A549 (cell line): ENCODE measurements around the gene DCDC2. TPM values are rescaled to one million over a fixed set of nuclear protein-coding genes. Genes with fewer than 3 reads are reported as not detected.

Experiments
- ATAC-seq, 2 experiments: fragments of 200-7000 bp in 1 of 2; fragments of >200 bp in 1 of 2; cut with Nextera tagmentation in 1 of 2; cut with Tn5 transposase in 1 of 2; 3 replicates each; pipeline versions ENCODE4 v1.8.0 to v1.9.1; 2018 to 2020; ENCODE audit warnings: mild to moderate bottlenecking in 1 of 2, moderate library complexity in 1 of 2
- CTCF ChIA-PET: fragments of 300-600 bp; sonication (Branson Sonifier 250); formaldehyde crosslinking; extraction: SDS; loops from one replicate; lab custom pipeline; 2021; ENCODE audit warnings: antibody characterized with exemption, inconsistent platforms; lab: Yijun Ruan, JAX
- POLR2A ChIA-PET: fragments of 350-600 bp; formaldehyde crosslinking; extraction: SDS; loops from one replicate; lab custom pipeline; 2021; ENCODE audit warnings: antibody characterized with exemption, inconsistent platforms; lab: Yijun Ruan, JAX
- DNase-seq, 2 experiments: peaks; one replicate each; pipeline versions ENCODE4 v3.0.0 to v3.0.0-alpha.2; 2011 to 2016; ENCODE audit warnings: low read depth in 1 of 2, low spot score in 1 of 2
- FAIRE-seq: peaks from 2 replicates; lab custom pipeline; 2011; peaks lifted over from hg19 to GRCh38; lab: Jason Lieb, UNC
- H3K27ac ChIP-seq, 2 experiments: fragments of >200 bp; sonication (Bioruptor Twin); formaldehyde crosslinking; 3 replicates each; pipeline ENCODE4 v1.5.1; 2016 to 2017
- H3K4me1 ChIP-seq: fragments of >200 bp; sonication (Bioruptor Twin); formaldehyde crosslinking; 3 replicates; pipeline ENCODE4 v1.6.1; 2016
- H3K4me2 ChIP-seq: fragments of >200 bp; sonication (Bioruptor Twin); formaldehyde crosslinking; 3 replicates; pipeline ENCODE4 v1.6.1; 2016
- H3K4me3 ChIP-seq: fragments of >200 bp; sonication (Bioruptor Twin); formaldehyde crosslinking; 3 replicates; pipeline ENCODE4 v1.5.1; 2016
- H3K9me3 ChIP-seq: fragments of >200 bp; sonication (Bioruptor Twin); formaldehyde crosslinking; 3 replicates; pipeline ENCODE4 v1.6.1; 2016
- CBX2 ChIP-seq: fragments of 200-600 bp; sonication (generic); IDR thresholded peaks from 2 replicates; pipeline ENCODE4 v1.6.1; 2016; ENCODE audit warnings: low read depth, mild to moderate bottlenecking, borderline replicate concordance
- CHD4 ChIP-seq: fragments of 200-600 bp; sonication (generic); IDR thresholded peaks from 2 replicates; pipeline ENCODE4 v1.6.1; 2016; ENCODE audit warnings: antibody characterized with exemption, mild to moderate bottlenecking, borderline replicate concordance
- ESRRA ChIP-seq: fragments of 150-350 bp; IDR thresholded peaks from 2 replicates; pipeline ENCODE4 v1.6.1; 2014; ENCODE audit warnings: mild to moderate bottlenecking, low read length, borderline replicate concordance
- FOSB ChIP-seq: fragments of 250-450 bp; sonication (Bioruptor Pico); IDR thresholded peaks from 2 replicates; pipeline ENCODE4 v1.5.0; 2020; ENCODE audit warnings: mild to moderate bottlenecking, moderate library complexity
- FOSL2 ChIP-seq, 2 experiments: fragments of 450-650 bp in 1 of 2; fragments of >200 bp in 1 of 2; sonication (Bioruptor Twin) in 1 of 2; formaldehyde crosslinking; IDR thresholded peaks; 2 replicates each; pipeline versions ENCODE4 v1.5.0 to v1.6.1; 2016 to 2020; ENCODE audit warnings: mild to moderate bottlenecking in 1 of 2, moderate library complexity in 1 of 2
- KDM1A ChIP-seq: fragments of 200-600 bp; sonication (generic); IDR thresholded peaks from 2 replicates; pipeline ENCODE4 v1.6.1; 2016; ENCODE audit warnings: low read depth, mild to moderate bottlenecking
- POLR2AphosphoS2 ChIP-seq: conservative IDR thresholded peaks from 2 replicates; pipeline ENCODE4 v1.6.1; 2012; ENCODE audit warnings: low read length, improper control_type of control experiment, inconsistent platforms
- RCOR1 ChIP-seq: fragments of 150-350 bp; IDR thresholded peaks from 2 replicates; pipeline ENCODE4 v1.6.1; 2014; ENCODE audit warnings: antibody characterized with exemption, low read length, low read depth
- SREBF2 ChIP-seq: fragments of 450-650 bp; IDR thresholded peaks from 2 replicates; pipeline ENCODE4 v1.6.1; 2014; ENCODE audit warnings: mild to moderate bottlenecking, moderate library complexity
- TP53 ChIP-seq: fragments of 250-450 bp; sonication (Bioruptor Pico); IDR thresholded peaks from 2 replicates; pipeline ENCODE4 v1.5.0; 2021; ENCODE audit warnings: mild to moderate bottlenecking, moderate library complexity
- ZFP36 ChIP-seq: fragments of 450-650 bp; IDR thresholded peaks from 2 replicates; pipeline ENCODE4 v1.6.1; 2014; ENCODE audit warnings: borderline replicate concordance; ENCODE audit not compliant: partially characterized antibody
- ZSCAN20 ChIP-seq: fragments of 250-450 bp; sonication (Bioruptor Pico); IDR thresholded peaks from 2 replicates; pipeline ENCODE4 v1.8.0; 2022; ENCODE audit warnings: mild to moderate bottlenecking, moderate library complexity
- WGBS: methylation state at CpG from one replicate; pipeline ENCODE4 v1.1.6; 2017; ENCODE audit errors: missing lambda C conversion rate; 5-methylcytosine and 5-hydroxymethylcytosine counted together
- polyA plus RNA-seq, 4 experiments: library from polyadenylated mRNA; depleted of rRNA in 3 of 4; stranded (reverse); fragments of >200 nt; fragmentation: RNase III in 1 of 4; extraction: RNeasy Plus Mini Kit Qiagen cat#74134 plus additional on column Dnase treatment in 1 of 4; gene quantifications; 2 replicates in 3 of 4; 3 replicates in 1 of 4; pipeline ENCODE4 v1.2.3, GENCODE V29; 2011 to 2017
- TF ChIP-seq, protein P1 (sequence below): fragments of >200 bp; sonication (Bioruptor Twin); formaldehyde crosslinking; IDR thresholded peaks from 3 replicates; pipeline ENCODE4 v1.6.1; 2016
- TF ChIP-seq, protein P2 (sequence below): fragments of 150-350 bp; IDR thresholded peaks from 2 replicates; pipeline ENCODE4 v1.6.1; 2014; ENCODE audit warnings: low read depth, mild to moderate bottlenecking, low read length
- TF ChIP-seq, protein P3 (sequence below): fragments of 200-600 bp; sonication (generic); IDR thresholded peaks from 2 replicates; pipeline ENCODE4 v1.6.1; 2016; ENCODE audit warnings: antibody characterized with exemption, mild to moderate bottlenecking, moderate library complexity
- TF ChIP-seq, protein P4 (sequence below): fragments of 450-650 bp; IDR thresholded peaks from 2 replicates; pipeline ENCODE4 v1.6.1; 2014; ENCODE audit warnings: antibody characterized with exemption
- TF ChIP-seq, protein P5 (sequence below): IDR thresholded peaks from 2 replicates; pipeline ENCODE4 v1.6.1; 2012

Gene DCDC2
- polyA plus RNA-seq, 2 of the 4 experiments (the other 2 are of a cell fraction), result 9.1 to 9.4 TPM

DNA sequence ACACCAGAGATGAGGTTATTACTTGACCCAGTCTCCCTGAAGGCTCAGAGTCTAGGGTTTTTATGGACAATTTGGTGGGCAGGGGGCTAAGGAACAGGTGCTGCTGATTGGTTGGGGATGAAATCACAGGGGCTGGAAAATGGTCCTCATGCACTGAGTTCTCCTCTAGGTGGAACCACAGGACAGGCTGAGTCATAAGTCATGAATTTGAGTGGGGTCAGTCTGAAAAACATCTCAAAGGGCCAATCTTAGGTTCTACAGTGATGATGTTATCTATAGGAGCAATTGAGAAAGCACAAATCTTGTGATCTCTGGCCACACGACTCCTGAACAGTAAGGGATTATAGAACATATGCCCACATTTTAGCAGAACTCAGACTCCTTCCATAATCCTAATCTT is 39.0 kb upstream of the DCDC2 start:
- TF ChIP-seq KDM1A (no peak), TP53 (CRISPR knock-in tag) (no peak), CBX2 (no peak), RCOR1 (no peak), CHD4 (no peak), ESRRA (no peak), FOSB (no peak)
- TF ChIP-seq, protein P1, sequence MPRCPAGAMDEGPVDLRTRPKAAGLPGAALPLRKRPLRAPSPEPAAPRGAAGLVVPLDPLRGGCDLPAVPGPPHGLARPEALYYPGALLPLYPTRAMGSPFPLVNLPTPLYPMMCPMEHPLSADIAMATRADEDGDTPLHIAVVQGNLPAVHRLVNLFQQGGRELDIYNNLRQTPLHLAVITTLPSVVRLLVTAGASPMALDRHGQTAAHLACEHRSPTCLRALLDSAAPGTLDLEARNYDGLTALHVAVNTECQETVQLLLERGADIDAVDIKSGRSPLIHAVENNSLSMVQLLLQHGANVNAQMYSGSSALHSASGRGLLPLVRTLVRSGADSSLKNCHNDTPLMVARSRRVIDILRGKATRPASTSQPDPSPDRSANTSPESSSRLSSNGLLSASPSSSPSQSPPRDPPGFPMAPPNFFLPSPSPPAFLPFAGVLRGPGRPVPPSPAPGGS, result no peak
- TF ChIP-seq, protein P2, sequence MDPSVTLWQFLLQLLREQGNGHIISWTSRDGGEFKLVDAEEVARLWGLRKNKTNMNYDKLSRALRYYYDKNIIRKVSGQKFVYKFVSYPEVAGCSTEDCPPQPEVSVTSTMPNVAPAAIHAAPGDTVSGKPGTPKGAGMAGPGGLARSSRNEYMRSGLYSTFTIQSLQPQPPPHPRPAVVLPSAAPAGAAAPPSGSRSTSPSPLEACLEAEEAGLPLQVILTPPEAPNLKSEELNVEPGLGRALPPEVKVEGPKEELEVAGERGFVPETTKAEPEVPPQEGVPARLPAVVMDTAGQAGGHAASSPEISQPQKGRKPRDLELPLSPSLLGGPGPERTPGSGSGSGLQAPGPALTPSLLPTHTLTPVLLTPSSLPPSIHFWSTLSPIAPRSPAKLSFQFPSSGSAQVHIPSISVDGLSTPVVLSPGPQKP, result no peak
- TF ChIP-seq, protein P3, sequence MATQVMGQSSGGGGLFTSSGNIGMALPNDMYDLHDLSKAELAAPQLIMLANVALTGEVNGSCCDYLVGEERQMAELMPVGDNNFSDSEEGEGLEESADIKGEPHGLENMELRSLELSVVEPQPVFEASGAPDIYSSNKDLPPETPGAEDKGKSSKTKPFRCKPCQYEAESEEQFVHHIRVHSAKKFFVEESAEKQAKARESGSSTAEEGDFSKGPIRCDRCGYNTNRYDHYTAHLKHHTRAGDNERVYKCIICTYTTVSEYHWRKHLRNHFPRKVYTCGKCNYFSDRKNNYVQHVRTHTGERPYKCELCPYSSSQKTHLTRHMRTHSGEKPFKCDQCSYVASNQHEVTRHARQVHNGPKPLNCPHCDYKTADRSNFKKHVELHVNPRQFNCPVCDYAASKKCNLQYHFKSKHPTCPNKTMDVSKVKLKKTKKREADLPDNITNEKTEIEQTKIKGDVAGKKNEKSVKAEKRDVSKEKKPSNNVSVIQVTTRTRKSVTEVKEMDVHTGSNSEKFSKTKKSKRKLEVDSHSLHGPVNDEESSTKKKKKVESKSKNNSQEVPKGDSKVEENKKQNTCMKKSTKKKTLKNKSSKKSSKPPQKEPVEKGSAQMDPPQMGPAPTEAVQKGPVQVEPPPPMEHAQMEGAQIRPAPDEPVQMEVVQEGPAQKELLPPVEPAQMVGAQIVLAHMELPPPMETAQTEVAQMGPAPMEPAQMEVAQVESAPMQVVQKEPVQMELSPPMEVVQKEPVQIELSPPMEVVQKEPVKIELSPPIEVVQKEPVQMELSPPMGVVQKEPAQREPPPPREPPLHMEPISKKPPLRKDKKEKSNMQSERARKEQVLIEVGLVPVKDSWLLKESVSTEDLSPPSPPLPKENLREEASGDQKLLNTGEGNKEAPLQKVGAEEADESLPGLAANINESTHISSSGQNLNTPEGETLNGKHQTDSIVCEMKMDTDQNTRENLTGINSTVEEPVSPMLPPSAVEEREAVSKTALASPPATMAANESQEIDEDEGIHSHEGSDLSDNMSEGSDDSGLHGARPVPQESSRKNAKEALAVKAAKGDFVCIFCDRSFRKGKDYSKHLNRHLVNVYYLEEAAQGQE, result no peak
- no peak for DNase-seq
- no peak for ATAC-seq
- no peak overlapping the region for H3K4me3 ChIP-seq
- peaks cover 10% of the 10 kb centered on the region for H3K9me3 ChIP-seq
- H3K4me1 ChIP-seq, result 0 out of 3 replicates have a peak, but pooled peaks cover 4% of the 10 kb centered on the region
- no peak overlapping the region for H3K27ac ChIP-seq
- 38% methylated on average over 1 of the region's 1 CpG for WGBS
- FAIRE-seq, result no peak
- H3K4me2 ChIP-seq, result no peak overlapping the region
- ChIA-PET CTCF (interaction anchor here (1.9 to 2.6 kb wide), 2 partner anchors 37 to 114 kb away, joined by 5 to 13 read pairs; no protein-coding TSS in a partner anchor), POLR2A (no interaction called here)

DNA sequence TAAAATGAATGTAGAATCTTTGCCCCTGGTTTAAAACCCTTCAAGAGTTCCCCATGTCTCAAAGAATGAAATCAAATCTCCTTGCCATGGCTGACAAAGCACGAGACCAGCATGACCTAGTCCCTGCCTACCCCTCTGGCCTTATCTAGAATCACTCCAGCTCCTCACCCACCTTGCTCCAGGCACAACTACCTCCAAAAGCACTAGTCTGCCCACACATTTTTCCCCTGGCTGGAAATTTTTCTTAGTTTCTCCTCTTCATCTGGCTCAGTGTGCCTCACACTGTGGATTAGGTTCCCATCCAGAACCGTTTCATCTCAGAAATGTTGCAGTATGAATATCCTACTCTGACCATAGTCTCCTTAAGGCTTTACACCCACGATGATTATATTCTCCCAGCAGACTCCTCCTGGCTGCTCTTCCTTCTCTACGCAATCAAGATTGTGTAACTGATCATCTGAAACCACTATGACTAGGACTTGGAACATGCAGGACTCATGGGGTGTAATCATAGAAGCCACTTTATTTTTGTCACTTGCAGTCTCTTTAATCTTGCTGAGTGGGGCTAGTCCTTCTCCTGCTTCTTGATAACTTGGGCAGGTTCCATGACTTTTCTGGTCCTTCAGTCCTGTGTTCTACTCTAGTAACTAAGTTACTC is 37.0 kb upstream of the DCDC2 start:
- 0 out of 3 replicates have a peak, but pooled peaks cover 4% of the 10 kb centered on the region for H3K4me1 ChIP-seq
- no peak for DNase-seq
- ChIA-PET CTCF (interaction anchor here (1.1 to 2.6 kb wide), 3 partner anchors 35 to 112 kb away, joined by 3 to 13 read pairs (median 5); no protein-coding TSS in a partner anchor), POLR2A (no interaction called here)
- no peak overlapping the region for H3K4me3 ChIP-seq
- peak in 1 of 2 experiments; percentile 54; a peak in 2 of 6 replicates for ATAC-seq
- WGBS, result 53% methylated on average over 4 of the region's 4 CpGs
- TF ChIP-seq, protein P4, sequence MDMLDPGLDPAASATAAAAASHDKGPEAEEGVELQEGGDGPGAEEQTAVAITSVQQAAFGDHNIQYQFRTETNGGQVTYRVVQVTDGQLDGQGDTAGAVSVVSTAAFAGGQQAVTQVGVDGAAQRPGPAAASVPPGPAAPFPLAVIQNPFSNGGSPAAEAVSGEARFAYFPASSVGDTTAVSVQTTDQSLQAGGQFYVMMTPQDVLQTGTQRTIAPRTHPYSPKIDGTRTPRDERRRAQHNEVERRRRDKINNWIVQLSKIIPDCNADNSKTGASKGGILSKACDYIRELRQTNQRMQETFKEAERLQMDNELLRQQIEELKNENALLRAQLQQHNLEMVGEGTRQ, result no peak
- TF ChIP-seq FOSL2 (IDR thresholded peaks at IDR 0.05) (no peak), FOSL2 (CRISPR knock-in tag; IDR thresholded peaks at IDR 0.05) (no peak), ZFP36 (no peak), POLR2AphosphoS2 (no peak), SREBF2 (no peak), ZSCAN20 (CRISPR knock-in tag) (no peak)
- TF ChIP-seq, protein P5, sequence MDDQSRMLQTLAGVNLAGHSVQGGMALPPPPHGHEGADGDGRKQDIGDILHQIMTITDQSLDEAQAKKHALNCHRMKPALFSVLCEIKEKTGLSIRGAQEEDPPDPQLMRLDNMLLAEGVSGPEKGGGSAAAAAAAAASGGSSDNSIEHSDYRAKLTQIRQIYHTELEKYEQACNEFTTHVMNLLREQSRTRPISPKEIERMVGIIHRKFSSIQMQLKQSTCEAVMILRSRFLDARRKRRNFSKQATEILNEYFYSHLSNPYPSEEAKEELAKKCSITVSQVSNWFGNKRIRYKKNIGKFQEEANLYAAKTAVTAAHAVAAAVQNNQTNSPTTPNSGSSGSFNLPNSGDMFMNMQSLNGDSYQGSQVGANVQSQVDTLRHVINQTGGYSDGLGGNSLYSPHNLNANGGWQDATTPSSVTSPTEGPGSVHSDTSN, result no peak
- H3K27ac ChIP-seq, result peak overlapping the region in 1 of 2 experiments; percentile 35; a peak in 1 of 6 replicates
- FAIRE-seq, result no peak
- H3K4me2 ChIP-seq, result no peak overlapping the region
- H3K9me3 ChIP-seq, result peaks cover 10% of the 10 kb centered on the region
